NK-92 treated with Interleukin-12 subunit alpha and Interleukin-12 subunit beta, amount 100 ng/mL, for 24 hours (cell line): ENCODE results near the gene HCFC1R1.

Experiments used
- DNase-seq: peaks from one replicate; lab custom pipeline; 2025; lab: John Stamatoyannopoulos, UW

The HCFC1R1 gene

DNA sequence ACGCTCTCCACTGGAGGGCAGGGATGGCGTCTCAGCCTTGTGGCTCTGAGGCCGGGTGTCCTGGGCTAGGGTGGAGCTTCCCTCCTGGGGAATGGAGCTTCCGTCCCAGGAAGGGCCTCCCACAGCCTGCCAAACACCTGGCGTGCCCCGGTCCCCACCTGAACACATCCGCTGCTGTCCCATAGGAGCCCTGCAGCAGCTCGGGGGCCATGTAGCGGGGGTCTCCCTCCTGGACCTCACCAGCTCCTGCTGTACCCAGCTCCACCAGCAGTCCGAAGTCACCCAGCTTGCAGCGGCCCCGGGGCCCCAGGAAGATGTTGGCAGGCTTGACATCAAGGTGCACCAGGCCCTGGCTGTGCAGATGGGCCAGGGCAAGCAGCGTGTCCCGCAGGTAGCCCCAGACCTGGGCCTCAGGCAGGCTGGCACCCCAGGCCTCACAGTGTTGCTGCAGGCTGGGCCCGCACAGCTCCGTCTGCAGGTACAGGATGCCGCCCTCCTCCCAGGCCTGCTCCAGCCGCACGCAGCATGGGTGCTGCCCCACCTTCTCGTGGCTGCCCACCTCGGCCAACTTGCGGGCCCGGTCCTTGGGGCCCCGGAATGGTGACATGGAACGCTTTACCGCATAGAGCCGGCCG is 48.5 kb downstream of the HCFC1R1 start:
- no peak for DNase-seq

DNA sequence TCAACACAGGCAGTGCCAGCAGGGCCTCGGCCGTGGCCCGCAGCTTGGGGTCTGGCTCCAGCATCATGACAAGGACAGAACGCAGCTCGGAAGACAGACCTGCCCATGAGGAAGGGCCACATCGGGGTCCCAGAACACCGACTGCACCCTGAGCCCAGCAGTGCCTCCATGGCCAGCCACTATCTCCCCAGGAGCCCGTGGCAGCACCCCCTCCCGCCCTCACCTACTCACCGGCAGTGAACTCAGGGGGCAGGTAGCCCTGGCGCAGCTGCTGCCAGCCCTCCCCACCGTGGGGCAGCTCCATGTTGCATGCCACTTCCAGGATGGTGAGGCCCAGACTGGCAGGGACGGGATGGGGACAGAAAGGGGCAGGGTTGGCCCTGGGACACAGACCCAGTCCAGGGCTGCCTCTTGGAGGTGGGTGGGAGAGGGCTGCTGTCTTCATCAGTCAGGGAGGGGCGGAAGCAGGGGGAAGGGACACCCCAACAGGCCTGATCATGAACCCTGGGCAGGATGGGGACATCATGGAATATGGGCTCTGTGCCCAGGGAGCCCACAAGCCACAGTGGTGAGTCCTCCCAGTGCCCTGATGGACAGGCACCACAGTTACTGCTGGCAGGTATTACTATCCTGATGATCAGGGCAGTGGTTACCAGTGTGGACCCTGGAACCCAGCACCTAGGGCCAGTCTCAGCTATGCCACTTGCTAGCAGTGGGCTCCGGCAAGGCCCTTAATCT is 49.3 kb downstream of the HCFC1R1 start:
- no peak for DNase-seq

DNA sequence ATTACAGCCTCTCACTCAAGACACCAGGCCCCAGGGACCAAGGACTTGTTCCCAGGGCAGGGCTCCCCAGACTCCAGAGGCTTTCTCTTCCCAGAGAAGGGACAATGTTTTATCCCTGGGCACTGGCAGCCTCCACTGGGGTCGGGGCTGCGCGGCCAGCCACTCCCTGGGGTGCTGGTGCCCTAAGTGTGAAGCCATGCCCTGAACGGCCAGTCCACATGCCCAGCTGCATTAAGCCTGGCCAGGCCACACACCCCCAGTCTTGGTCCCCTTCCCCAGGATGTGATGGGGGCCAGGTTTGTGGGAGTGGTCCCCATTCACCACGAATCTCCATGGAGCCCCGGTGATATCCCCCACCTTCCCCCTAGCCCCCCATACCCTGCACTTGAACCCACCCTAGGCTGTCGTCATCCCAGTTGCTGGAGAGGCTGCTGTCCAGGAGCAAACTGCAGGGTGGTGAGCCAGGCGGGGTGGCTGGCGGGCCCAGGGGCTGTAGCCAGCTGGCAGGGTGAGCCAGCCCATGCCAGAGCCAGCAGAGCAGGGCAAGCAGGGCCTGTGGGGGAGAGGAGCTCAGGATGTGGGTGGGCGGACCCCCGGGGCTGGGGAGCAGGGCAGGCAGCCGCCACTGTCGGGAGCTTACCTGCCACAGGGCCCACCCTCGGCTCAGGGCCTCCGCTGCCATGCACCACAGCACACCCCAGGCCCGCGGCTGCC is 50.0 kb downstream of the HCFC1R1 start:
- no peak for DNase-seq

DNA sequence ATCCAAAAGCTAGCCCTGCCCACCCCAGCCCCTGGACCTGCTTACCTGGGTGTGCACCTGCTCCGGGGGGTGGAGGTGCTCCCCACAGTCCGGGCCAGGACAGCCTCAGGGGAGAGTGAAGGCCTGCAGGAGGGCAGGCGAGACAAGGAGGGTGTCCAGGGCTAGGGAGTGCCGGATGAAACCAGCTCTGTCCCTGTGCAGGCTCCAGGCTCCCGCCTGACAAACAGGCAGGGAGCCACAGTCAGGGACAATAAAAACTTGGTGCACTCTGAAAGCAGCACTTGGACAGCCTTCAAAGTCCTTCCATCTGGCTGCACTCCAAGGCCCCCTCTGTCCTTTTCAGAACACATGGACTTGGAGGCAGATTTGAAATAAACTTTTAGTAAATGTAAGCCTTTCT is 50.6 kb downstream of the HCFC1R1 start:
- no peak for DNase-seq
